GM21381 (cell line): ENCODE results near the gene PRKAR1B.

Experiments
- ATAC-seq: cut with Tn5 transposase; IDR thresholded peaks from one replicate; pipeline ENCODE4 v1.9.1; 2021; ENCODE audit warnings: mild to moderate bottlenecking, moderate library complexity; ENCODE audit not compliant: unreplicated experiment

PRKAR1B gene

GRCh38 chr7:727104-727805 is at the start of gene PRKAR1B:
PRKAR1B (minus strand) TSS chr7:727281; CDS start chr7:711505, 15,776 bp downstream.
- ATAC-seq: peak; percentile 41

GRCh38 chr7:776381-776780 is 49.3 kb upstream of the PRKAR1B start:
- no peak for ATAC-seq

GRCh38 chr7:774161-775109 is 47.4 kb upstream of the PRKAR1B start:
- no peak for ATAC-seq

GRCh38 chr7:773622-773915 is 46.5 kb upstream of the PRKAR1B start:
- ATAC-seq: no peak

GRCh38 chr7:772861-773621 is 46.0 kb upstream of the PRKAR1B start:
- ATAC-seq: no peak

GRCh38 chr7:772392-772791 is 45.3 kb upstream of the PRKAR1B start:
- no peak for ATAC-seq

- ATAC-seq: no peak
Measured at GRCh38 chr7:772005-772294, 44.9 kb upstream of the PRKAR1B start.

GRCh38 chr7:771234-772004 is 44.3 kb upstream of the PRKAR1B start:
- no peak for ATAC-seq

- ATAC-seq: no peak
Measured at GRCh38 chr7:770741-771166, 43.7 kb upstream of the PRKAR1B start.

GRCh38 chr7:770336-770735 is 43.3 kb upstream of the PRKAR1B start:
- ATAC-seq: no peak

GRCh38 chr7:768881-769504 is 41.9 kb upstream of the PRKAR1B start:
- ATAC-seq: no peak

- no peak for ATAC-seq
Measured at GRCh38 chr7:767941-768731, 41.1 kb upstream of the PRKAR1B start.

GRCh38 chr7:767580-767940 is 40.5 kb upstream of the PRKAR1B start:
- no peak for ATAC-seq

GRCh38 chr7:765383-765782 is 38.3 kb upstream of the PRKAR1B start:
- no peak for ATAC-seq

- no peak for ATAC-seq
Measured at GRCh38 chr7:763762-764161, 36.7 kb upstream of the PRKAR1B start.

GRCh38 chr7:762885-763284 is 35.8 kb upstream of the PRKAR1B start:
- ATAC-seq: no peak

GRCh38 chr7:761631-762030 is 34.5 kb upstream of the PRKAR1B start:
- ATAC-seq: no peak

GRCh38 chr7:761101-761500 is 34.0 kb upstream of the PRKAR1B start:
- no peak for ATAC-seq

- no peak for ATAC-seq
Measured at GRCh38 chr7:760006-760405, 32.9 kb upstream of the PRKAR1B start.

GRCh38 chr7:759569-759968 is 32.5 kb upstream of the PRKAR1B start:
- no peak for ATAC-seq
